SK-N-SH treated with all-trans-retinoic acid at 6 μM for 48 hours (cell line): Measurements from ENCODE around the gene PCDH9.

Experiments
- ATAC-seq: fragments of 200-7000 bp; cut with Tn5 transposase; 3 replicates; pipeline ENCODE4 v1.9.1; 2020; ENCODE audit warnings: mild to moderate bottlenecking, moderate library complexity
- CSDC2 ChIP-seq: fragments of 250-450 bp; sonication (Bioruptor Pico); IDR thresholded peaks from 2 replicates; pipeline ENCODE4 v1.5.0; 2020; ENCODE audit warnings: mild to moderate bottlenecking, moderate library complexity
- GLIS3 ChIP-seq: fragments of 250-450 bp; sonication (Bioruptor Pico); IDR thresholded peaks from 2 replicates; pipeline ENCODE4 v1.5.0; 2020; ENCODE audit warnings: mild to moderate bottlenecking, moderate library complexity
- ISL1 ChIP-seq: fragments of 250-450 bp; sonication (Bioruptor Pico); IDR thresholded peaks from 2 replicates; pipeline ENCODE4 v2.1.2; 2022; ENCODE audit warnings: mild to moderate bottlenecking, moderate library complexity
- OSR1 ChIP-seq: fragments of 250-450 bp; sonication (Bioruptor Pico); IDR thresholded peaks from 2 replicates; pipeline ENCODE4 v1.8.0; 2022; ENCODE audit warnings: moderate library complexity, mild to moderate bottlenecking, inconsistent platforms
- RARB ChIP-seq: fragments of 250-450 bp; sonication (Bioruptor Pico); IDR thresholded peaks from 2 replicates; pipeline ENCODE4 v1.8.0; 2021; ENCODE audit warnings: mild to moderate bottlenecking, moderate library complexity
- SNAI2 ChIP-seq: fragments of 250-450 bp; sonication (Bioruptor Pico); IDR thresholded peaks from 2 replicates; pipeline ENCODE4 v1.5.0; 2020; ENCODE audit warnings: mild to moderate bottlenecking, moderate library complexity
- TOX ChIP-seq: fragments of 250-450 bp; sonication (Bioruptor Pico); IDR thresholded peaks from 2 replicates; pipeline ENCODE4 v1.8.0; 2021; ENCODE audit warnings: mild to moderate bottlenecking, moderate library complexity, borderline replicate concordance
- ZC3H10 ChIP-seq: fragments of 250-450 bp; sonication (Bioruptor Pico); IDR thresholded peaks from 2 replicates; pipeline ENCODE4 v1.5.1; 2021; ENCODE audit warnings: mild to moderate bottlenecking, moderate library complexity
- ZNF70 ChIP-seq: fragments of 450-650 bp; formaldehyde crosslinking; IDR thresholded peaks from 2 replicates; pipeline ENCODE4 v1.5.0; 2020; ENCODE audit warnings: mild to moderate bottlenecking, moderate library complexity
- ZNF8 ChIP-seq: fragments of 450-650 bp; formaldehyde crosslinking; IDR thresholded peaks from 2 replicates; pipeline ENCODE4 v1.5.0; 2020; ENCODE audit warnings: mild to moderate bottlenecking, moderate library complexity
- TF ChIP-seq, protein P1 (sequence below): fragments of 250-450 bp; sonication (Bioruptor Pico); IDR thresholded peaks from 2 replicates; pipeline ENCODE4 v1.5.1; 2020; ENCODE audit warnings: low read depth, mild to moderate bottlenecking, moderate library complexity
- TF ChIP-seq, protein P2 (sequence below): fragments of 250-450 bp; sonication (Bioruptor Pico); IDR thresholded peaks from 2 replicates; pipeline ENCODE4 v1.8.0; 2021; ENCODE audit warnings: low read depth, mild to moderate bottlenecking, moderate library complexity, borderline replicate concordance
- TF ChIP-seq, protein P3 (sequence below): fragments of 250-450 bp; sonication (Bioruptor Pico); IDR thresholded peaks from 2 replicates; pipeline ENCODE4 v1.8.0; 2020; ENCODE audit warnings: mild to moderate bottlenecking, moderate library complexity, borderline replicate concordance
- TF ChIP-seq, protein P4 (sequence below): fragments of 250-450 bp; sonication (Bioruptor Pico); IDR thresholded peaks from 2 replicates; pipeline ENCODE4 v1.5.0; 2020; ENCODE audit warnings: mild to moderate bottlenecking, moderate library complexity
- TF ChIP-seq, protein P5 (sequence below): fragments of 250-450 bp; sonication (Bioruptor Pico); IDR thresholded peaks from 2 replicates; pipeline ENCODE4 v1.5.1; 2021; ENCODE audit warnings: mild to moderate bottlenecking, moderate library complexity

PCDH9 gene

DNA sequence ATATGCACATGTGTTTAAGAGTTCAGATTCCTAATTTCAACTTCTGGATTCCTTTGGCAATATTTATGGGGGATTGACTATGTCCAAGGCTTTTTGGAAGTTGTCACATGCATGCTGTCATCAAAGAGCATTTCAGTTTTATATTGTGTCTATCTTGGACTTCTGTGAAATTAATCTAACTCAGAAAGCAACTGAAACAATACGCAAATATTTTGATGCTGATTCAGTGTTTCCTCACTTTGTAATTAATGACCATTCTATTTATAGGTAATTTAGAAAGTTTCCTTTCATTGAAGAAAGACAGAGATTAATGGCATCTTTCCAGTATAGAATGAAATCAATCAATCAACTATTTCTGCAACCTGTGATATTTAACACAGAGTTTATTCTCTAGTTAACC, 550.1 kb downstream of the PCDH9 start:
- TF ChIP-seq ISL1 (CRISPR knock-in tag) (no peak), GLIS3 (no peak), TOX (CRISPR knock-in tag) (no peak), OSR1 (CRISPR knock-in tag) (no peak), SNAI2 (no peak)
- TF ChIP-seq, protein P1, sequence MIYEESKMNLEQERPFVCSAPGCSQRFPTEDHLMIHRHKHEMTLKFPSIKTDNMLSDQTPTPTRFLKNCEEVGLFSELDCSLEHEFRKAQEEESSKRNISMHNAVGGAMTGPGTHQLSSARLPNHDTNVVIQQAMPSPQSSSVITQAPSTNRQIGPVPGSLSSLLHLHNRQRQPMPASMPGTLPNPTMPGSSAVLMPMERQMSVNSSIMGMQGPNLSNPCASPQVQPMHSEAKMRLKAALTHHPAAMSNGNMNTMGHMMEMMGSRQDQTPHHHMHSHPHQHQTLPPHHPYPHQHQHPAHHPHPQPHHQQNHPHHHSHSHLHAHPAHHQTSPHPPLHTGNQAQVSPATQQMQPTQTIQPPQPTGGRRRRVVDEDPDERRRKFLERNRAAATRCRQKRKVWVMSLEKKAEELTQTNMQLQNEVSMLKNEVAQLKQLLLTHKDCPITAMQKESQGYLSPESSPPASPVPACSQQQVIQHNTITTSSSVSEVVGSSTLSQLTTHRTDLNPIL (CRISPR knock-in tag): no peak
- TF ChIP-seq, protein P2, sequence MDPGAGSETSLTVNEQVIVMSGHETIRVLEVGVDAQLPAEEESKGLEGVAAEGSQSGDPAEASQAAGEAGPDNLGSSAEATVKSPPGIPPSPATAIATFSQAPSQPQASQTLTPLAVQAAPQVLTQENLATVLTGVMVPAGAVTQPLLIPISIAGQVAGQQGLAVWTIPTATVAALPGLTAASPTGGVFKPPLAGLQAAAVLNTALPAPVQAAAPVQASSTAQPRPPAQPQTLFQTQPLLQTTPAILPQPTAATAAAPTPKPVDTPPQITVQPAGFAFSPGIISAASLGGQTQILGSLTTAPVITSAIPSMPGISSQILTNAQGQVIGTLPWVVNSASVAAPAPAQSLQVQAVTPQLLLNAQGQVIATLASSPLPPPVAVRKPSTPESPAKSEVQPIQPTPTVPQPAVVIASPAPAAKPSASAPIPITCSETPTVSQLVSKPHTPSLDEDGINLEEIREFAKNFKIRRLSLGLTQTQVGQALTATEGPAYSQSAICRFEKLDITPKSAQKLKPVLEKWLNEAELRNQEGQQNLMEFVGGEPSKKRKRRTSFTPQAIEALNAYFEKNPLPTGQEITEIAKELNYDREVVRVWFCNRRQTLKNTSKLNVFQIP: no peak
- ATAC-seq: no peak

DNA sequence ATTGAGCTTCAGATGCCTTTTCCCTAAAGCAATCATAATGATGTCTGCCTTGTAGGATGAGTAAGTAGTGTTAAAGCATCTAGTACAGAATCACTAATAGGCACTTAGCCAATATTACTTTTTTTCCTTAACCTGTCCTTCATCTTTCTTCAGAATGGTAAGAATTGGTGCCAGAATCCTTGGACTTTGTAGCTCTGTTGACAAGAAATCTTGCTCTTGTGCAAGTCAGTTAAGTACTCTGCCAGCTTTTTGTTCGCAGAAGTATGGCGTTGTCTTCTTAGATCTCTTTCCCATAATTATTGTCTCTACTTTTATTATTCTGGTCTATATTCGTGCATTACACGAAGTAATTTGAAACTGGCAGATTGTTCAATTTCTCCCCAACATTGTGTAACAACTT, 554.5 kb downstream of the PCDH9 start:
- ATAC-seq: no peak
- no peak for TF ChIP-seq CSDC2
- TF ChIP-seq, protein P1 (CRISPR knock-in tag): no peak
- TF ChIP-seq, protein P3, sequence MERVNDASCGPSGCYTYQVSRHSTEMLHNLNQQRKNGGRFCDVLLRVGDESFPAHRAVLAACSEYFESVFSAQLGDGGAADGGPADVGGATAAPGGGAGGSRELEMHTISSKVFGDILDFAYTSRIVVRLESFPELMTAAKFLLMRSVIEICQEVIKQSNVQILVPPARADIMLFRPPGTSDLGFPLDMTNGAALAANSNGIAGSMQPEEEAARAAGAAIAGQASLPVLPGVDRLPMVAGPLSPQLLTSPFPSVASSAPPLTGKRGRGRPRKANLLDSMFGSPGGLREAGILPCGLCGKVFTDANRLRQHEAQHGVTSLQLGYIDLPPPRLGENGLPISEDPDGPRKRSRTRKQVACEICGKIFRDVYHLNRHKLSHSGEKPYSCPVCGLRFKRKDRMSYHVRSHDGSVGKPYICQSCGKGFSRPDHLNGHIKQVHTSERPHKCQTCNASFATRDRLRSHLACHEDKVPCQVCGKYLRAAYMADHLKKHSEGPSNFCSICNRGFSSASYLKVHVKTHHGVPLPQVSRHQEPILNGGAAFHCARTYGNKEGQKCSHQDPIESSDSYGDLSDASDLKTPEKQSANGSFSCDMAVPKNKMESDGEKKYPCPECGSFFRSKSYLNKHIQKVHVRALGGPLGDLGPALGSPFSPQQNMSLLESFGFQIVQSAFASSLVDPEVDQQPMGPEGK (CRISPR knock-in tag): no peak
- no peak for TF ChIP-seq RARB (CRISPR knock-in tag)
- no peak for TF ChIP-seq TOX (CRISPR knock-in tag)
- TF ChIP-seq ZNF70 (CRISPR knock-in tag): no peak
- TF ChIP-seq, protein P4, sequence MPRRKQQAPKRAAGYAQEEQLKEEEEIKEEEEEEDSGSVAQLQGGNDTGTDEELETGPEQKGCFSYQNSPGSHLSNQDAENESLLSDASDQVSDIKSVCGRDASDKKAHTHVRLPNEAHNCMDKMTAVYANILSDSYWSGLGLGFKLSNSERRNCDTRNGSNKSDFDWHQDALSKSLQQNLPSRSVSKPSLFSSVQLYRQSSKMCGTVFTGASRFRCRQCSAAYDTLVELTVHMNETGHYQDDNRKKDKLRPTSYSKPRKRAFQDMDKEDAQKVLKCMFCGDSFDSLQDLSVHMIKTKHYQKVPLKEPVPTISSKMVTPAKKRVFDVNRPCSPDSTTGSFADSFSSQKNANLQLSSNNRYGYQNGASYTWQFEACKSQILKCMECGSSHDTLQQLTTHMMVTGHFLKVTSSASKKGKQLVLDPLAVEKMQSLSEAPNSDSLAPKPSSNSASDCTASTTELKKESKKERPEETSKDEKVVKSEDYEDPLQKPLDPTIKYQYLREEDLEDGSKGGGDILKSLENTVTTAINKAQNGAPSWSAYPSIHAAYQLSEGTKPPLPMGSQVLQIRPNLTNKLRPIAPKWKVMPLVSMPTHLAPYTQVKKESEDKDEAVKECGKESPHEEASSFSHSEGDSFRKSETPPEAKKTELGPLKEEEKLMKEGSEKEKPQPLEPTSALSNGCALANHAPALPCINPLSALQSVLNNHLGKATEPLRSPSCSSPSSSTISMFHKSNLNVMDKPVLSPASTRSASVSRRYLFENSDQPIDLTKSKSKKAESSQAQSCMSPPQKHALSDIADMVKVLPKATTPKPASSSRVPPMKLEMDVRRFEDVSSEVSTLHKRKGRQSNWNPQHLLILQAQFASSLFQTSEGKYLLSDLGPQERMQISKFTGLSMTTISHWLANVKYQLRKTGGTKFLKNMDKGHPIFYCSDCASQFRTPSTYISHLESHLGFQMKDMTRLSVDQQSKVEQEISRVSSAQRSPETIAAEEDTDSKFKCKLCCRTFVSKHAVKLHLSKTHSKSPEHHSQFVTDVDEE: no peak
- TF ChIP-seq, protein P5, sequence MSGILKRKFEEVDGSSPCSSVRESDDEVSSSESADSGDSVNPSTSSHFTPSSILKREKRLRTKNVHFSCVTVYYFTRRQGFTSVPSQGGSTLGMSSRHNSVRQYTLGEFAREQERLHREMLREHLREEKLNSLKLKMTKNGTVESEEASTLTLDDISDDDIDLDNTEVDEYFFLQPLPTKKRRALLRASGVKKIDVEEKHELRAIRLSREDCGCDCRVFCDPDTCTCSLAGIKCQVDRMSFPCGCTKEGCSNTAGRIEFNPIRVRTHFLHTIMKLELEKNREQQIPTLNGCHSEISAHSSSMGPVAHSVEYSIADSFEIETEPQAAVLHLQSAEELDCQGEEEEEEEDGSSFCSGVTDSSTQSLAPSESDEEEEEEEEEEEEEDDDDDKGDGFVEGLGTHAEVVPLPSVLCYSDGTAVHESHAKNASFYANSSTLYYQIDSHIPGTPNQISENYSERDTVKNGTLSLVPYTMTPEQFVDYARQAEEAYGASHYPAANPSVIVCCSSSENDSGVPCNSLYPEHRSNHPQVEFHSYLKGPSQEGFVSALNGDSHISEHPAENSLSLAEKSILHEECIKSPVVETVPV: no peak
- no peak for TF ChIP-seq ZC3H10 (CRISPR knock-in tag)

DNA sequence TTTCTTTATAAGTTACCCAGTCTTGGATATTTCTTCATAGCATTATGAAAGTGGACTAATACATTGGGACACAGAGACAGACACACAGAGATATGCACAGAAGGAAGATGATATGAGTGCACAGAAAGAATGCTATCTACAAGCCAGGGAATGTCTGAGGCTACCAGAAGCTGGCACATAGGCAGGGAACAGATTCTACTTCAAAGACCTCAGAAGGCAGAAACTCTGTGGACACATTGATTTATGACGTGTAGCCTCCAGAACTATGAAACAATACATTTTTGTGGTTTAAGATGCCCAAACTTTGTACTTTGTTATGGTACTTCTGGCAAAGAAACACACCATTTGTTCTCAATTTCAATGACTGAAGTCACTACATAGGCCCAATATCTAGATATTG, 556.7 kb downstream of the PCDH9 start:
- ATAC-seq: peak; percentile 100
- TF ChIP-seq ZNF8 (CRISPR knock-in tag): no peak
- TF ChIP-seq, protein P3 (CRISPR knock-in tag): peak; percentile 29; the same call in 1 of the 2 replicates
- TF ChIP-seq, protein P2: peak; percentile 43; the same call in 1 of the 2 replicates
- peak; percentile 69; the same call in 1 of the 2 replicates for TF ChIP-seq TOX (CRISPR knock-in tag)
- peak; percentile 84 for TF ChIP-seq ISL1 (CRISPR knock-in tag)
